Body of pancreas (tissue), 4 donors: ENCODE results near the gene UNC5A. TPM values are rescaled to one million over a fixed set of nuclear protein-coding genes. Genes with fewer than 3 reads are reported as not detected.

Experiments
- ATAC-seq: fragments of 150-250 bp; one replicate; pipeline ENCODE4 v1.9.1; 2016
- DNase-seq, 4 donors: peaks; one replicate each; pipeline ENCODE4 v3.0.0-alpha.2; 2019
- H3K27ac ChIP-seq, 4 donors: fragments of 200-600 bp; sonication (generic); 1 replicate in 3 of 4; 2 replicates in 1 of 4; pipeline versions ENCODE4 v1.5.1 to v1.6.1; 2016 to 2019; ENCODE audit warnings: mild to moderate bottlenecking in 1 of 4, mixed read lengths in 1 of 4, moderate library complexity in 1 of 4
- H3K27me3 ChIP-seq, 2 donors: fragments of 200-600 bp; sonication (generic); one replicate each; pipeline ENCODE4 v1.6.0; 2016; ENCODE audit warnings: mild to moderate bottlenecking in 1 of 2
- H3K36me3 ChIP-seq, 2 donors: fragments of 200-600 bp; sonication (generic); replicated peaks in 1 of 2; 2 replicates each; pipeline ENCODE4 v1.5.1; 2016; ENCODE audit warnings: low read depth in 2 of 2; ENCODE audit not compliant: insufficient read depth in 1 of 2
- H3K4me1 ChIP-seq: fragments of 200-600 bp; sonication (generic); one replicate; pipeline ENCODE4 v1.6.0; 2016
- H3K4me3 ChIP-seq, 2 donors: fragments of 200-600 bp; sonication (generic); 1 replicate in 1 of 2; 2 replicates in 1 of 2; pipeline ENCODE4 v1.5.1; 2016 to 2019
- H3K9me3 ChIP-seq, 3 donors: fragments of 200-600 bp; sonication (generic); 1 replicate in 2 of 3; 2 replicates in 1 of 3; pipeline ENCODE4 v1.5.1; 2016
- POLR2A ChIP-seq, 3 donors: fragments of 450-650 bp; IDR thresholded peaks; one replicate each; pipeline ENCODE4 v1.6.1; 2016; ENCODE audit warnings: antibody characterized with exemption in 3 of 3, mild to moderate bottlenecking in 2 of 3
- WGBS, 2 donors: methylation state at CpG; one replicate each; pipeline ENCODE4 v1.1.5; 2017; 5-methylcytosine and 5-hydroxymethylcytosine counted together
- intact Hi-C: fragments of 100-400 bp; cut with DNase I; formaldehyde crosslinking; loops from one replicate; pipeline ENCODE4 v1.15.1; 2023
- total RNA-seq, 2 donors: library from RNA; depleted of rRNA; stranded (reverse); fragments of >200 nt; gene quantifications; one replicate each; pipeline ENCODE4 v1.1.0, GENCODE V29; 2016
- TF ChIP-seq, protein P1 (sequence below), 7 experiments: fragments of 450-650 bp in 4 of 7; fragments of 200-600 bp in 3 of 7; sonication (generic) in 3 of 7; IDR thresholded peaks; one replicate each; pipeline ENCODE4 v1.5.1; 2016 to 2019; ENCODE audit warnings: antibody characterized with exemption in 7 of 7

Gene UNC5A
- total RNA-seq, 2 donors from 2014 or later: 0.52 to 0.66 TPM

DNA sequence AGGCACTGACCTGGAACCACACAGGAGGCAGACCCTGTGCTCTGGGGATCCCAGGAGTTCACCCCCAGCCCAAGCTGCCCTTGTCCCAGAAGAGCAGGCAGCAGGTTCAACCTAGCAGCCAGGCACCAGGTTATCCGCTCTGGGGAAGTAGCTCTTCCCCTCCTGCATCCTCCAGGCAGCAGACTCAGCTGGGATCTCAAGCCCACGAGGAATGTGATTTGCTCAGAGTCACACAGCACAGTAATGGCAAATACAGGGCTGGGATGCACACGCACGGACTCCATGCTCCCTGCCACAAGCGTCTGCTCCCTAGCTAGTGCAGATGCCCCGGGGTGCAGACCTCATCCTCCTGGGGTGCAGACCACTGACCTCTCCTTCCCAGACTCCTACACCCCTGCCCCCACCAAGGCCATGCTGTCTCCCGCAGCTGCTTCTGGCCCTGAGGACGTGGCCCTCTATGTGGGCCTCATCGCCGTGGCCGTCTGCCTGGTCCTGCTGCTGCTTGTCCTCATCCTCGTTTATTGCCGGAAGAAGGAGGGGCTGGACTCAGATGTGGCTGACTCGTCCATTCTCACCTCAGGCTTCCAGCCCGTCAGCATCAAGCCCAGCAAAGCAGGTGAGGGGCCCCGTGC is 63.3 kb downstream of the UNC5A start:
- no peaks in the 10 kb centered on the region for H3K36me3 ChIP-seq
- H3K9me3 ChIP-seq: no peaks in the 10 kb centered on the region
- intact Hi-C loops: no loop called here
- TF ChIP-seq, protein P1, sequence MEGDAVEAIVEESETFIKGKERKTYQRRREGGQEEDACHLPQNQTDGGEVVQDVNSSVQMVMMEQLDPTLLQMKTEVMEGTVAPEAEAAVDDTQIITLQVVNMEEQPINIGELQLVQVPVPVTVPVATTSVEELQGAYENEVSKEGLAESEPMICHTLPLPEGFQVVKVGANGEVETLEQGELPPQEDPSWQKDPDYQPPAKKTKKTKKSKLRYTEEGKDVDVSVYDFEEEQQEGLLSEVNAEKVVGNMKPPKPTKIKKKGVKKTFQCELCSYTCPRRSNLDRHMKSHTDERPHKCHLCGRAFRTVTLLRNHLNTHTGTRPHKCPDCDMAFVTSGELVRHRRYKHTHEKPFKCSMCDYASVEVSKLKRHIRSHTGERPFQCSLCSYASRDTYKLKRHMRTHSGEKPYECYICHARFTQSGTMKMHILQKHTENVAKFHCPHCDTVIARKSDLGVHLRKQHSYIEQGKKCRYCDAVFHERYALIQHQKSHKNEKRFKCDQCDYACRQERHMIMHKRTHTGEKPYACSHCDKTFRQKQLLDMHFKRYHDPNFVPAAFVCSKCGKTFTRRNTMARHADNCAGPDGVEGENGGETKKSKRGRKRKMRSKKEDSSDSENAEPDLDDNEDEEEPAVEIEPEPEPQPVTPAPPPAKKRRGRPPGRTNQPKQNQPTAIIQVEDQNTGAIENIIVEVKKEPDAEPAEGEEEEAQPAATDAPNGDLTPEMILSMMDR (IDR thresholded peaks at IDR 0.05): no peak
- no peak for TF ChIP-seq POLR2A (IDR thresholded peaks at IDR 0.05)
- DNase-seq (no peak), ATAC-seq (no peak)
- H3K4me1 ChIP-seq: no peaks in the 10 kb centered on the region
- H3K27me3 ChIP-seq: no peaks in the 10 kb centered on the region
- no peak overlapping the region for H3K27ac ChIP-seq
- H3K4me3 ChIP-seq: no peak overlapping the region
- 40 to 47% methylated on average over 11 to 16 of the region's 16 CpGs for WGBS, 2 donors

DNA sequence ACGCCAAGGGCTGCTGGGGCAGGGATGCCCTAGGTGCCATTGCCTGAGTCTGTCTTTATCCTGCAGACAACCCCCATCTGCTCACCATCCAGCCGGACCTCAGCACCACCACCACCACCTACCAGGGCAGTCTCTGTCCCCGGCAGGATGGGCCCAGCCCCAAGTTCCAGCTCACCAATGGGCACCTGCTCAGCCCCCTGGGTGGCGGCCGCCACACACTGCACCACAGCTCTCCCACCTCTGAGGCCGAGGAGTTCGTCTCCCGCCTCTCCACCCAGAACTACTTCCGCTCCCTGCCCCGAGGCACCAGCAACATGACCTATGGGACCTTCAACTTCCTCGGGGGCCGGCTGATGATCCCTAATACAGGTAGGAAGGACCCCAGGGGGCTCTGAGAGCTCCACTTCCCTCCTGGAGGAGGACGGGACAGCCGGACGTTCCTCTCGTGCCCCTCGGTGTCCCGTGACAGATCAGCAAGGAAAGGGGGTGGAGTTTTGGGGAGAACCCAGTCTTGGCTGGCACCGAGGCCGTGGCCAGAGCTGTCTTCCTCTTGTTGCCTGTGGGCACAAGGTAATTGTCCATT is 63.9 kb downstream of the UNC5A start:
- ATAC-seq (no peak), DNase-seq (no peak)
- no peak for TF ChIP-seq POLR2A (IDR thresholded peaks at IDR 0.05)
- no peak overlapping the region for H3K27ac ChIP-seq
- H3K4me1 ChIP-seq: no peaks in the 10 kb centered on the region
- no peaks in the 10 kb centered on the region for H3K9me3 ChIP-seq
- H3K4me3 ChIP-seq: no peak overlapping the region
- intact Hi-C loops: no loop called here
- no peaks in the 10 kb centered on the region for H3K36me3 ChIP-seq
- no peaks in the 10 kb centered on the region for H3K27me3 ChIP-seq
- 59% methylated on average over 18 to 19 of the region's 20 CpGs for WGBS, 2 donors

- intact Hi-C loops: no loop called here
- no peak for DNase-seq
- H3K27ac ChIP-seq: no peak overlapping the region
These were observed 64.7 kb downstream of the UNC5A start for GRCh38 chr5:176875014-176875550.

GRCh38 chr5:176875783-176876505 is 65.6 kb downstream of the UNC5A start:
- no peaks in the 10 kb centered on the region for H3K27me3 ChIP-seq
- H3K36me3 ChIP-seq: no peaks in the 10 kb centered on the region
- H3K9me3 ChIP-seq: no peaks in the 10 kb centered on the region
- intact Hi-C loops: no loop called here
- H3K27ac ChIP-seq: no peak overlapping the region
- WGBS, 2 donors: 25 to 37% methylated on average over 17 to 26 of the region's 27 CpGs
- H3K4me3 ChIP-seq: no peak overlapping the region
- H3K4me1 ChIP-seq: no peaks in the 10 kb centered on the region
- TF ChIP-seq POLR2A (IDR thresholded peaks at IDR 0.05): no peak
- TF ChIP-seq, protein P1 (IDR thresholded peaks at IDR 0.05): no peak
- ATAC-seq (no peak), DNase-seq (no peak)

More at GRCh38 chr5:176875014-176875550, 64.7 kb downstream of the UNC5A start:
- ATAC-seq: no peak
- H3K4me1 ChIP-seq: no peaks in the 10 kb centered on the region
- no peaks in the 10 kb centered on the region for H3K9me3 ChIP-seq
- no peak overlapping the region for H3K4me3 ChIP-seq
- 47 to 55% methylated on average over 17 of the region's 17 CpGs for WGBS, 2 donors
- no peaks in the 10 kb centered on the region for H3K36me3 ChIP-seq
- no peaks in the 10 kb centered on the region for H3K27me3 ChIP-seq
- TF ChIP-seq POLR2A (IDR thresholded peaks at IDR 0.05): no peak
- TF ChIP-seq, protein P1 (IDR thresholded peaks at IDR 0.05): no peak
